Stimulated activated CD4-positive, alpha-beta T cell treated with anti-CD3 and anti-CD28 coated beads, Interleukin-4, amount 100 ng/mL, for 4 hours (primary cell): ENCODE results near the gene TOB1.
A peak's percentile ranks its signal among the peaks of the same experiment; 100 is the strongest.
"Not testable (repeated sequence)": the region's sequence is repeated elsewhere in the genome, so short reads cannot be mapped to it uniquely, and the experiment has no call there.

Experiments
- DNase-seq, 2 experiments: peaks; one replicate each; pipeline ENCODE4 v3.0.0-alpha.2; 2020

The TOB1 gene

DNA sequence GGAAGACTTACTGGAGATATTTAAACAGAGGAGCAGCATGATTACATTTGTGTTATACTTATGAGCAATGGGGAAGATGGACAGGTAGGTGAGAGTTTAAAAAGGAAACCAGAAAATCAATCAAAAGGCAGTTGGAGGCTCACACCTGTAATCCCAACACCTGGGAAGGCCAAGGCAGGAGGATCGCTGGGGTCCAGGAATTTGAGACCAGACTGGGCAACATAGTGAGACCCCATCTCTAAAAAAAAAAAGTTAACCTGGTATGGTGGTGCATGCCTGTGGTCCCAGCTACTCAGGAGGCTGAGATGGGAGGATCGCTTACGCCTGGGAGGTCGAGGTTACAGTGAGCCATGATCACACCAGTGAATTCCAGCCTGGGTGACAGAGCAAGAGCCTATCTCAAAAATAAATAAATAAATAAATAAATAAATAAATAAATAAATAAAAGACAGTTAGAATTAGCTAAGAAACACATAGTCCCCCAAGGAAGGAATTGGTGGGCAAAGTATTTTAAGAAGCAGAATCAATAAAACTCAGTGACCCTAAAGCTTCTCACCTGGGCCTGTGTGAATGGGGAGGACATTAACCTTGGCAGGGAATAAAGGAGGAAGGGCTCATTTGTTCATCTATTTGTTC lies 32.3 kb upstream of the TOB1 start:
- no peak for DNase-seq

DNA sequence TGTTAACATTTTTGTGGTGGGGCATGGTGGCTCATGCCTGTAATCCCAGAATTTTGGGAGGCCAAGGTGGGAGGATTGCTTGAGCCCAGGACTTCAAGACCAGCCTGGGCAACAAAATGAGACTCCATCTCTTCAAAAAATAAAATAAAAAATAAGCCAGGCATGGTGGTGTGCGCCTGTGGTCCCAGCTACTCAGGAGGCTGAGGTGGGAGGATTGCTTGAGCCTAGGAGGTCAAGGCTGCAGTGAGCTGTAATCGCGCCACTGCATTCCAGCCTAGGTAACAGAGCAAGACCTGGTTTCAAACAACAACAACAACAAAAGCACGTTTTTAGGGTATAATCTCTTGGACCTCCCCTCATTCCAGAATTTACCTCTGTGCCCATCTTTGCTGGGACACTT lies 28.4 kb upstream of the TOB1 start:
- DNase-seq: not testable (repeated sequence)

GRCh38 chr17:50893183-50893993 lies 27.2 kb upstream of the TOB1 start:
- no peak for DNase-seq

- no peak for DNase-seq
These were observed 26.1 kb upstream of the TOB1 start for GRCh38 chr17:50892101-50892776.

GRCh38 chr17:50891577-50891989 lies 25.4 kb upstream of the TOB1 start:
- no peak for DNase-seq

- DNase-seq: no peak
These were observed 24.7 kb upstream of the TOB1 start for GRCh38 chr17:50890675-50891516.

DNA sequence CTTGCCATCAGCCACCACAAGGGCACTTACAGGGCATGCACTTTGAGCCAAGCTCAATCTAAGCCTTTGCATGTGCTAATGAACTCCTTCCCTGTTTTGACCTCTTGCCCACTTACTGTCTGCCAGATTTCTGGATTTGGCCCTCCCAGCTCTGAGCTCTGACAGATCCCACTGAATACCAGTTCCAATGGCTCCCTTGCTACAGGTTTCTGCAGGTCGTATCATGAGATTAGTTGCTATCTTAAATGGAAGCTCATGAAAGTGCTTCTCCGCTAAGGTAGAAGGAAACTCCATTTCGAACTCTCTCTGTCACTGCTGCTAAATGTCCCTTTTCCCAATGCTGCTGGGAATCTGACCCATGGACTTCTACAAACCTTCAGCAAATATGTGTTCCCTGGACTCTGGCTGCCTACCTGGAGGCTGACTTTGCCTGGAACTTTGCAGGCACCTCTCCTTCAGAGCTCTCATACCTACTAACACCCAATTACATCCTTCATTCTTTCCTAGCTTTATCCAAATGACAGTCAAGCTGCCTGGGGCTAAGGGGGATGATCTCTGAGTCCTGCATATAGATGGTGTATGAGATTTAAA lies 23.5 kb upstream of the TOB1 start:
- DNase-seq: no peak

- DNase-seq: no peak
These were observed 21.6 kb upstream of the TOB1 start for GRCh38 chr17:50887705-50888245.

DNA sequence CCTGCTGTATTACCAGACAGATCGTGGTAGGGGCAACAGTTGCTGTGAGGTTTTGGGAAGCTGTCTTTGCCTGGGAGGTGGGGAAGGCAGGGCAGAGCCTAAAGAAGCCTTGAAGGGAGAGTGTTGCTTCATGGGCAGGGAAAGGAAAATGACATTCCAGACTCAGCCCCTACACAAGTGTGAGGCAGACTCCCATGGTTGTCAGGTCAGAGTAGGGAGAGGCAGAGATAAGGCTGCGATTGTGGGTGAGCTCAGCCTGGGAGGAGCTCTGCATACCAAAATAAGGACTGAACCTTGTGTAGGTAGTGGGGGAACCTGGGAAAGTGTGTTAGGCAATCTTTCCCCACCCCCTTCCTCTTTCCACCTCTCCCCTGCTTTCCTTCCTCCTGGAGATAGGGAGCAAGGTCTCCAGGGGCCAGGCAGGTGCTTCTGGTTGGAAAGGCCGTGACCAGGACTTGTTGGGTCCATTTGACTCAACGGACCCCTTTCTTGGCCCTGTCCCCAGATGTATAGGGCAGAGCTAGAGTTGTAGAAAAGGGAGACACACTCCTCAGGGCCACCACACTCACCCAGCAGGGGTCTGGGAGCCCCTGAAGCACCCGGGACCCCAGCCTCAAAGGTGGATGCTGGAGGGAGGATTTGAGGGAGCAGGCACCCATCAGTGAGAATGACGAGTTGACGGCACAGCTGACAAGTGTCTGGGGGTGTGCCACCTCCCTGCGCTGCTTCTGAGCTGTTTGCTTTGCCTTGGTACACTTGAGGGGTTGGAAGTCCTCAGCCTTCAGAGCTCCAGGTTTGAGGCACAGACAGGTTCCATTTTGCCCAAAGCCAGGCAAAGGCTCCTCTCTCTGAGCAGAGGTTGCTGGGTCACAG lies 18.5 kb upstream of the TOB1 start:
- no peak for DNase-seq

DNA sequence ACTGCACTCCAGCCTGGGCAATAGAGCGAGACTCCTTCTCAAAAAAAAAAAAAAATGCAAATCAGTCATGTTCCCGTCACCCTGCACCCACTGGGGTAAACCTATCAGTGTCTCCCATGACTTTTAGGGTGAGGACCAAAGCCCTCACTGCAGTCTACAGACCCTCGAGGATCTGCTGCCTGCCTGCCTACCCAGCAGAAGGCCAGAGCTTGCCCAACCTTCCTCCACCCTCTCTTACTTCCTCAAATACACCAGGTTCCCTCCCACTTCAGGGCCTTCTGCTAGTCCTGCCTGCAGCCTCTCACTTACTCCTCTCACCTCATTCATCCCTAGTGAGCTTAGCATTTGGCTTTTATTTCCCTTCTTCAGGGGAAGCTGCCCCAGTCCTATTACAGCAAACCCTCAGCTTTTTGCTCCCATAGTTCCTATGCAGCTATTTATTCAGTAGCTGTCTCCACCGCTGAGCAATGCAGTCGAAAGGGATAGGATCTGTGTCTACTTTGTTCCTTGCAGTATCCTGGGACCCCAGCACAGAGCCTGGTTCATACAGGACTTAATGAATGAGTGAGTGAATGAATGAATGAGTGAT lies 17.8 kb upstream of the TOB1 start:
- no peak for DNase-seq

DNA sequence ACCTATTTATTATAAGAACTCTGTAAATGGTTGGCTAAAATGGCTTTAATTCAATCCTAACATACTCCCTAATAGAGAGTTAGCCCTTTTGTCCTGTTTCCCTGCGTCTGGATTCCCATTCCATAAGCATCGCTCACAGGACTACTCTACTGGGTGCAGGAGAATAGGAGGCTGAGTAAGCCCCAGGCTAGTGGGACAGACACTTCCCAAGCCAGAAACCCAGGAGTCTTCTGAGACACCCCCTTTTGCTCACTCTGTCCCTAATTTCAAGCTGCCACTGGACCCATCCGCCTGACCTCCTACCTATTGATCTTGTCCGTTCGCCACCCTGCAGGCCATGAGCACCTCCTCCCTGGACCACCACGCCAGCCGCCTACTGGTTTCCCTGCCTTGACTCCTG lies 16.7 kb upstream of the TOB1 start:
- no peak for DNase-seq

GRCh38 chr17:50881182-50881581 lies 15.0 kb upstream of the TOB1 start:
- DNase-seq: no peak

- DNase-seq: no peak
These were observed 12.9 kb upstream of the TOB1 start for GRCh38 chr17:50879086-50879485.

- no peak for DNase-seq
These were observed 11.7 kb upstream of the TOB1 start for GRCh38 chr17:50877838-50878237.

DNA sequence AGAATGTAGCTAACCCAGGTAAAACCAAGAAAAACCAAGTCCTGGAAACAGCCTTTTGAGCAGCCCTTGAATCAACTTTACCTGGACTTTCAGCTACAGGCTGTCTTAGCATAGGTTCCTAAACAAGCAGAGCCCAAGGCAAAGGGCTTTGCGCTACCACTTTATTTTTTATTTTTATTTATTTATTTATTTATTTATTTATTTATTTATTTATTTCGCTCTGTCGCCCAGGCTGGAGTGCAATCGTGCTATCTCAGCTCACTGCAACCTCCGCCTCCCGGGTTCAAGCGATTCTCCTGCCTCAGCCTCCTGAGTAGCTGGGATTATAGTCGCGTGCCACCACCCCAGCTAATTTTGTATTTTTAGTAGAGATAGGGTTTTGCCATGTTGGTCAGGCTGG lies 10.9 kb upstream of the TOB1 start:
- DNase-seq: not testable (repeated sequence)

DNA sequence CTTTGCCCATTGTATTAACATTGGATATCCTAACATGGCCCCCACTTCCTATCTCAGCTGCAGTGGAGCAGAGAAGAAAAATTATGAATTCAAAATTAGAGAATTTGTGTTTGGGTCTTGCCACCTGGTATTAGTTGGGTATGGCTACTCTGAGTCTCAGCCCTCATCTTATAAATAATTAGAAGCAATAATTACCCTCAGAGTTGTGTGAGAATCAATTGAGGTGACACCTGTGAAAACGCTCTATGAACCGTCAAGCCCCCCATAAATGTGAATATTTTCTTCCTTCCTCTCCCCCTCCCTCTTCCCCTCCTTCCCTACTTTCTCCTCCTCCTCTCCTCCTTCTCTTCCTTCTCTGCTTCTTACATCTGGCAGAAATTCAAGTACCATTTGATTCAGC lies 8.9 kb upstream of the TOB1 start:
- DNase-seq: no peak

DNA sequence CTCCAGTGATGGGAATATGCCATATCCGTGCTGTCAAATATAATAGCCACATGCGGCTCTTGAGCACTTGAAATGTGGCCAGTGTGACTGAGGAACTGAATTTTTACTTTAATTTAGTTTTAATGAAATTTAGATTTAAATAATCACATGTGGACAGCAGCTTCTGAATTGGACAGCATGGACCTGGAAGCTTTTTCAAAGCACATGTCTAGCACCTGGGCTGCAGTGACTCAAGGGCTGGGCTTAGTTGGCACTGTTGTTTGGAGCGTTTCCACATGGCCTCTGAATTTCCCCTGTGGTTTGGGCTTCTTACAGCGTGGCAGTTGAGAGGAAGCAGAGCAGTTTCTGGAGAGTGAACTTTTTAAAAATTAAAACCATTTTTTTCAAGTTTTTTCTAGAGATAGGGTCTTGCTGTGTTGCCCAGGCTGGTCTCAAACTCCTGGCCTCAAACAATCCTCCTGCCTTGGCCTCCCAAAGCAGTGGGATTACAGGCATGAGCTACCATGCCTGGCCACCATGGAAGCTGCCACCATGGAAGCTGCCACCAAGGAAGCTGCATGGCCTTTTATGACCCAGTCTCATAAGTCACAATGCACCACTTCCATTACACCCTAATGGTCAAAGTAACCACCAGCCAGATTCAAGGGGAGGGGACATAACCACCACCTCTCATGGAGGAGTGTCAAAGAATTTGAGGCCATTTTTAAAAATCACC lies 6.7 kb upstream of the TOB1 start:
- peak; percentile 13 to 65 for DNase-seq

GRCh38 chr17:50871898-50872297 lies 5.7 kb upstream of the TOB1 start:
- no peak for DNase-seq

GRCh38 chr17:50871364-50871763 lies 5.2 kb upstream of the TOB1 start:
- peak in 1 of 2 experiments; percentile 26 for DNase-seq

DNA sequence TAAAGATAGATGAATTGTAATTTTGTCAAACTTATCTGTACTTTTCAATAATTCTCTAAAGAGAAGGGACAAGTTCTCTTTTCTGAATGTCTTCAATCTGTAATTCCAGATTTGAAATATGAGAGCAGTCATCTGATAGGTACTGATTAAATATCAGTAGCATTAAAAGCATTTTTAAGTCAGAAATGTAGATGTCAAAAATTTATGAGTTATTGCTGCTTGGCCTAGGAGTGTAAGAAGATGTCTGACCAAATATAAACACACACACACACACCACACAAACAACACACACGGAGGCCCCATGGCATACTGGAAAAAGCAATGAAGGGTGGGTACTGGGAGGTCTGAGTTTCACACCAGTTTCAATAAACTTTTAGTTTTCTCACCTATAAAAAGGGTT lies 2.4 kb upstream of the TOB1 start:
- DNase-seq: no peak

DNA sequence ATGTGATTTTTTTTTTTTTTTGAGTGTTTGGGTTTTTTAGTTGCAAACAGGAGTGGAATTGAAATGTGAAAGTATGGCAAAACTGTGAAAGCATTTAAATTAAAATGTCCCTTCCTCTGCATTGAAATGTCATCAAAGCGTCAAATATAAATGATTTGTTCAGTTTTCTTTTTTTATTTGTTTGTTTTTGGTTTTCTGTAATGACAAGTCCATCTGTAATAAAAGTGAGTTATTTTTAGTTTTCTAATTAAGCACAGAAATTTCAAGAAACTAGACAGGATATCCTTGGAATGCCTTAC lies 1.9 kb upstream of the TOB1 start:
- no peak for DNase-seq
